ENCODE data around the gene AK4. TPM values are rescaled to one million over a fixed set of nuclear protein-coding genes. Genes with fewer than 3 reads are reported as not detected.
"Not testable (repeated sequence)": the region's sequence is repeated elsewhere in the genome, so short reads cannot be mapped to it uniquely, and the experiment has no call there.

AK4 gene
- total and polyA plus RNA-seq, 4 donors = 52.3 to 106 (median 59.3) TPM

DNA sequence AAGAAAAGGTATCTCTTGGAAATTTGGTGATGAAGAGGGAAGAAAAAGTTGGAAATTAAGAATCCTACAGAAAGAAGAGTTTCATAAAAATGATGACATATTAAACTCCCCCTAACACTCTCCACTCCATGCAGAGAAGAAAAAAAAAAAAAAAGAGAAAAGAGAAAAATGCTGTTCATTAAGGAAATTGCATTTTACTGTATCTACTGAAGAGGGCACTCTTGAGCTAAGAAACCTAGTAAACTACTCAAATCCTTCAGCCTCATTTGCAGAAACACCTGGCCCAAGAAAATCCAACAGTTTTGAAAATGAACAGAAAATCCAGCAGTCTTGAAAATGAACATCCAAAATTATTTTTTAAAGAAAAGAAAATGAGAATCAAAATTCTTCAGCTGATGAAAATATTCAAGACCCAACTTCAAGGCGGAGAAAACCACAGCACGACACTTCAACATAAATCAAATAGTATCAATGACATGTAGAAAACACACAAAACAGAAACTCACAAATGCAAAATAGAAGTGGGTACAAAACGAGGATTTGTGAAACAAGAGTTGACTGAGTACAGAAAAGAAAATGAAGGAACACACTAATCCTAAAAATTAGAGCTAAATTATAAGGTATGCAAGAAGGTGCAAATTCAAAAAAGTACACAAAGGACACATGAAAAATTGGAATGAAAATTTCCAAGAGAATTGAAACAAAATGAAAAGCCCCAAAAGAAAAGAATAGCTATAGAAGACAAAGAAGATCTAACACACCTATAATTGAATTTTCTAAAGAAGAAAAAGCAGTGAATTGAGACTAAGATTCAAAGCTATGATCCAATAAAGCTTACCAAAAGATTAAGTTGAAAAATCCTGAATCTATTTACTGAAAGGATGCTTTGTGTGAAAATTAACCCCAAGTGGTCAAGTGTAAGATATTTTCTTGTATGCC lies 88.1 kb downstream of the AK4 start (continued):
- TF ChIP-seq, protein P1, sequence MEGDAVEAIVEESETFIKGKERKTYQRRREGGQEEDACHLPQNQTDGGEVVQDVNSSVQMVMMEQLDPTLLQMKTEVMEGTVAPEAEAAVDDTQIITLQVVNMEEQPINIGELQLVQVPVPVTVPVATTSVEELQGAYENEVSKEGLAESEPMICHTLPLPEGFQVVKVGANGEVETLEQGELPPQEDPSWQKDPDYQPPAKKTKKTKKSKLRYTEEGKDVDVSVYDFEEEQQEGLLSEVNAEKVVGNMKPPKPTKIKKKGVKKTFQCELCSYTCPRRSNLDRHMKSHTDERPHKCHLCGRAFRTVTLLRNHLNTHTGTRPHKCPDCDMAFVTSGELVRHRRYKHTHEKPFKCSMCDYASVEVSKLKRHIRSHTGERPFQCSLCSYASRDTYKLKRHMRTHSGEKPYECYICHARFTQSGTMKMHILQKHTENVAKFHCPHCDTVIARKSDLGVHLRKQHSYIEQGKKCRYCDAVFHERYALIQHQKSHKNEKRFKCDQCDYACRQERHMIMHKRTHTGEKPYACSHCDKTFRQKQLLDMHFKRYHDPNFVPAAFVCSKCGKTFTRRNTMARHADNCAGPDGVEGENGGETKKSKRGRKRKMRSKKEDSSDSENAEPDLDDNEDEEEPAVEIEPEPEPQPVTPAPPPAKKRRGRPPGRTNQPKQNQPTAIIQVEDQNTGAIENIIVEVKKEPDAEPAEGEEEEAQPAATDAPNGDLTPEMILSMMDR (IDR thresholded peaks at IDR 0.05; ENCODE audit: low read depth, low read length, missing input control) = peak; percentile 42
- no peak for TF ChIP-seq TAF1 (conservative IDR thresholded peaks at IDR 0.05)
- TF ChIP-seq, protein P2, sequence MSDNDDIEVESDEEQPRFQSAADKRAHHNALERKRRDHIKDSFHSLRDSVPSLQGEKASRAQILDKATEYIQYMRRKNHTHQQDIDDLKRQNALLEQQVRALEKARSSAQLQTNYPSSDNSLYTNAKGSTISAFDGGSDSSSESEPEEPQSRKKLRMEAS (IDR thresholded peaks at IDR 0.05) = no peak
- TF ChIP-seq, protein P3, sequence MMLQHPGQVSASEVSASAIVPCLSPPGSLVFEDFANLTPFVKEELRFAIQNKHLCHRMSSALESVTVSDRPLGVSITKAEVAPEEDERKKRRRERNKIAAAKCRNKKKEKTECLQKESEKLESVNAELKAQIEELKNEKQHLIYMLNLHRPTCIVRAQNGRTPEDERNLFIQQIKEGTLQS (IDR thresholded peaks at IDR 0.05) = no peak
- no peak for TF ChIP-seq YY1 (IDR thresholded peaks at IDR 0.05)

DNA sequence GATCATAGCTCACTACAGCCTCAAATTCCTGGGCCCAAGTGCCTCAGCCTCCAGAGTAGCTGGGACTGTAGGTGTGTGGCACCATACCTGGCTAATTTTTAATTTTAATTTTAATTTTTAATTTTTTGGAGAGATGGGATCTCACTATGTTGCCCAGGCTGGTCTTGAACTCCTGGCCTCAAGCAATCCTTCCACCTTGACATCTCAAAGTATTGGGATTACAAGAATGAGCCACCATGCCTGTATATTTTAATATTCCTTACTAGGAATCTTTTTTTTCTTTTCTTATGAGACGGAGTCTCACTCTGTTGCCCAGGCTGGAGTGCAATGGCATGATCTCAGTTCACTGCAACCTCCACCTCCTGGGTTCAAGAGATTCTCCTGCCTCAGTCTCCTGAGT lies 89.1 kb downstream of the AK4 start:
- H3K36me3 ChIP-seq (ENCODE audit: control insufficient read depth in 4 of 4, insufficient read depth in 3 of 4, low read depth in 1 of 4, low read length in 3 of 4); DNase-seq (ENCODE audit: low spot score); H3K27ac ChIP-seq (ENCODE audit: low read depth in 1 of 2, low read length in 2 of 2); H3K4me1 ChIP-seq (ENCODE audit: control insufficient read depth in 4 of 4, insufficient read depth in 4 of 4, low read length in 3 of 4); H3K9me3 ChIP-seq (ENCODE audit: control insufficient read depth in 4 of 4, low read length in 3 of 4); H3K4me3 ChIP-seq (ENCODE audit: low read depth in 1 of 3, low read length in 3 of 3); H3K9ac ChIP-seq (ENCODE audit: low read depth in 1 of 2, low read length in 2 of 2); H3K27me3 ChIP-seq (ENCODE audit: control insufficient read depth in 4 of 4, insufficient read depth in 4 of 4, low read length in 3 of 4): not testable (repeated sequence)
- 94% methylated on average over 1 of the region's 1 CpG for WGBS

DNA sequence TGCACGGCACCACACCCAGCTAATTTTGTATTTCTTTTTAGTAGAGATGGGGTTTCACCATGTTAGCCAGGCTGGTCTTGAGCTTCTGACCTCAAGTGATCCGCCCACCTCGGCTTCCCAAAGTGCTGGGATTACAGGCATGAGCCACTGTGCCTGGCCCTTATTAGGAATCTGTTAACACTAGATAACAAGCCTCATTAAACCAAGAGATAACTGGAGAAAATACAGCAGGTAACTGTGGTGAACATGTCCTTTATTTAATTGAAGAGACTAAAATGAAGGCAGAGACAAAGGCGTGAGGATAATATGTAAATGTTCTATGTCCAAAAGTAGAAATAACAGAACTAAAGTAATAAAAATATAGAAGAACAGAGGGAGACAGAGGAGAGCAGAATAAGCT lies 89.5 kb downstream of the AK4 start:
- no peak for DNase-seq (ENCODE audit: low spot score)
- Histone ChIP-seq H3K9me3 (ENCODE audit: control insufficient read depth in 4 of 4, low read length in 3 of 4) (no peaks in the 10 kb centered on the region), H3K9ac (ENCODE audit: low read depth in 1 of 2, low read length in 2 of 2) (no peak overlapping the region), H3K36me3 (ENCODE audit: control insufficient read depth in 4 of 4, insufficient read depth in 3 of 4, low read depth in 1 of 4, low read length in 3 of 4) (no peaks in the 10 kb centered on the region), H3K4me1 (ENCODE audit: control insufficient read depth in 4 of 4, insufficient read depth in 4 of 4, low read length in 3 of 4) (no peaks in the 10 kb centered on the region), H3K27ac (ENCODE audit: low read depth in 1 of 2, low read length in 2 of 2) (no peak overlapping the region), H3K27me3 (ENCODE audit: control insufficient read depth in 4 of 4, insufficient read depth in 4 of 4, low read length in 3 of 4) (no peaks in the 10 kb centered on the region), H3K4me3 (ENCODE audit: low read depth in 1 of 3, low read length in 3 of 3) (no peak overlapping the region)
- WGBS = 83% methylated on average over 4 of the region's 4 CpGs
- TF ChIP-seq RAD21 (IDR thresholded peaks at IDR 0.05) = no peak
- TF ChIP-seq, protein P4, sequence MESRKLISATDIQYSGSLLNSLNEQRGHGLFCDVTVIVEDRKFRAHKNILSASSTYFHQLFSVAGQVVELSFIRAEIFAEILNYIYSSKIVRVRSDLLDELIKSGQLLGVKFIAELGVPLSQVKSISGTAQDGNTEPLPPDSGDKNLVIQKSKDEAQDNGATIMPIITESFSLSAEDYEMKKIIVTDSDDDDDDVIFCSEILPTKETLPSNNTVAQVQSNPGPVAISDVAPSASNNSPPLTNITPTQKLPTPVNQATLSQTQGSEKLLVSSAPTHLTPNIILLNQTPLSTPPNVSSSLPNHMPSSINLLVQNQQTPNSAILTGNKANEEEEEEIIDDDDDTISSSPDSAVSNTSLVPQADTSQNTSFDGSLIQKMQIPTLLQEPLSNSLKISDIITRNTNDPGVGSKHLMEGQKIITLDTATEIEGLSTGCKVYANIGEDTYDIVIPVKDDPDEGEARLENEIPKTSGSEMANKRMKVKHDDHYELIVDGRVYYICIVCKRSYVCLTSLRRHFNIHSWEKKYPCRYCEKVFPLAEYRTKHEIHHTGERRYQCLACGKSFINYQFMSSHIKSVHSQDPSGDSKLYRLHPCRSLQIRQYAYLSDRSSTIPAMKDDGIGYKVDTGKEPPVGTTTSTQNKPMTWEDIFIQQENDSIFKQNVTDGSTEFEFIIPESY (IDR thresholded peaks at IDR 0.05) = no peak
- TF ChIP-seq HNF4G (IDR thresholded peaks at IDR 0.05) = no peak
- TF ChIP-seq RXRA (IDR thresholded peaks at IDR 0.05) = no peak
- TF ChIP-seq, protein P1 (IDR thresholded peaks at IDR 0.05; ENCODE audit: low read depth, low read length, missing input control) = no peak
- TF ChIP-seq SP1 (IDR thresholded peaks at IDR 0.05) = no peak
- no peak for TF ChIP-seq NR2F2 (IDR thresholded peaks at IDR 0.05)
- no peak for TF ChIP-seq FOXA2 (IDR thresholded peaks at IDR 0.05)
